Activated CD4-positive, alpha-beta T cell treated with anti-CD3 and anti-CD28 coated beads, Interleukin-2, amount 50 U/mL, for 16 hours (primary cell): Measurements from ENCODE around the gene CPOX.
"Not testable (repeated sequence)": the region's sequence is repeated elsewhere in the genome, so short reads cannot be mapped to it uniquely, and the experiment has no call there.

ENCODE experiments used
- DNase-seq: peaks from one replicate; pipeline ENCODE4 v3.0.0-alpha.2; 2020

Gene CPOX

GRCh38 chr3:98593046-98593936 is at the start of gene CPOX:
CPOX (minus strand) TSS chr3:98593611; CDS start chr3:98593504, 107 bp downstream.
- DNase-seq, result peak; percentile 94

GRCh38 chr3:98642769-98643168 is 49.4 kb upstream of the CPOX start:
- DNase-seq, result not testable (repeated sequence)

- not testable (repeated sequence) for DNase-seq
Measured at GRCh38 chr3:98641756-98642155, 48.3 kb upstream of the CPOX start.

- not testable (repeated sequence) for DNase-seq
Measured at GRCh38 chr3:98638515-98638914, 45.1 kb upstream of the CPOX start.

- DNase-seq, result no peak
Measured at GRCh38 chr3:98630416-98630815, 37.0 kb upstream of the CPOX start.

- no peak for DNase-seq
Measured at GRCh38 chr3:98628317-98628716, 34.9 kb upstream of the CPOX start.

- DNase-seq, result no peak
Measured at GRCh38 chr3:98626151-98626550, 32.7 kb upstream of the CPOX start.

- no peak for DNase-seq
Measured at GRCh38 chr3:98623572-98624280, 30.3 kb upstream of the CPOX start.

- no peak for DNase-seq
Measured at GRCh38 chr3:98617841-98618240, 24.4 kb upstream of the CPOX start.

GRCh38 chr3:98613616-98614015 is 20.2 kb upstream of the CPOX start:
- DNase-seq, result no peak

GRCh38 chr3:98612996-98613517 is 19.6 kb upstream of the CPOX start:
- DNase-seq, result no peak

GRCh38 chr3:98612587-98612986 is 19.2 kb upstream of the CPOX start:
- DNase-seq, result no peak

GRCh38 chr3:98608029-98608428 is 14.6 kb upstream of the CPOX start:
- no peak for DNase-seq

GRCh38 chr3:98603580-98603979 is 10.2 kb upstream of the CPOX start:
- DNase-seq, result no peak

GRCh38 chr3:98602078-98602678 is 8.8 kb upstream of the CPOX start:
- DNase-seq, result peak; percentile 59

- DNase-seq, result no peak
Measured at GRCh38 chr3:98601180-98601579, 7.8 kb upstream of the CPOX start.

GRCh38 chr3:98600412-98601095 is 7.1 kb upstream of the CPOX start:
- DNase-seq, result no peak

- DNase-seq, result no peak
Measured at GRCh38 chr3:98599647-98600411, 6.4 kb upstream of the CPOX start.

GRCh38 chr3:98598492-98598891 is 5.1 kb upstream of the CPOX start:
- DNase-seq, result no peak

GRCh38 chr3:98596541-98597500 is 3.4 kb upstream of the CPOX start:
- peak; percentile 57 for DNase-seq

GRCh38 chr3:98596087-98596486 is 2.7 kb upstream of the CPOX start:
- DNase-seq, result no peak
